ENCODE data around the gene NEDD4L. TPM values are rescaled to one million over a fixed set of nuclear protein-coding genes. Genes with fewer than 3 reads are reported as not detected.

NEDD4L gene
- total RNA-seq, 1 donor from 2014 or later: 95.9 TPM

- TF ChIP-seq, protein P1, sequence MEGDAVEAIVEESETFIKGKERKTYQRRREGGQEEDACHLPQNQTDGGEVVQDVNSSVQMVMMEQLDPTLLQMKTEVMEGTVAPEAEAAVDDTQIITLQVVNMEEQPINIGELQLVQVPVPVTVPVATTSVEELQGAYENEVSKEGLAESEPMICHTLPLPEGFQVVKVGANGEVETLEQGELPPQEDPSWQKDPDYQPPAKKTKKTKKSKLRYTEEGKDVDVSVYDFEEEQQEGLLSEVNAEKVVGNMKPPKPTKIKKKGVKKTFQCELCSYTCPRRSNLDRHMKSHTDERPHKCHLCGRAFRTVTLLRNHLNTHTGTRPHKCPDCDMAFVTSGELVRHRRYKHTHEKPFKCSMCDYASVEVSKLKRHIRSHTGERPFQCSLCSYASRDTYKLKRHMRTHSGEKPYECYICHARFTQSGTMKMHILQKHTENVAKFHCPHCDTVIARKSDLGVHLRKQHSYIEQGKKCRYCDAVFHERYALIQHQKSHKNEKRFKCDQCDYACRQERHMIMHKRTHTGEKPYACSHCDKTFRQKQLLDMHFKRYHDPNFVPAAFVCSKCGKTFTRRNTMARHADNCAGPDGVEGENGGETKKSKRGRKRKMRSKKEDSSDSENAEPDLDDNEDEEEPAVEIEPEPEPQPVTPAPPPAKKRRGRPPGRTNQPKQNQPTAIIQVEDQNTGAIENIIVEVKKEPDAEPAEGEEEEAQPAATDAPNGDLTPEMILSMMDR (conservative IDR thresholded peaks at IDR 0.05; ENCODE audit: low read depth, low read length): no peak
- no peak overlapping the region for H3K4me3 ChIP-seq (ENCODE audit: low read depth, low read length)
- no peak for DNase-seq (ENCODE audit: low read depth)
Measured at GRCh38 chr18:58416704-58417683, 373.0 kb downstream of the NEDD4L start.

DNA sequence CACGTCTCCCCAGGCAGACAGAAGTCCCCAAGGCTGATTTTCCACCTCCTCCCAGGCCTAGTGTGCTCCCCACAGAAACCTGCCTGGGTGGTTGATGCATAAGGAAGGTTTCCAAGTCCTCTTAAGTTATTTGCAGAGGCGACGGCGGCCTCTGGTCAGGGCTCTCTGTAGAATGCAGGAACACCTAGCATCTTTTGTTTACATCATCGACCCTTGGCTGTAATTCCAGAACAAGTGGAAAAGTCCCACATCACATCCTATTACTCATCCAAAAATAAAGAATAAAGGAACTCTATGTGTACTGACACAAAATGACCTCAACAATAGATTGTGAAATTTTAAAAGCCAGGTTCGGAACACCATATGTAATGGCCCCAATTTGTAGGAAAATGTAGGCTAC lies 373.7 kb downstream of the NEDD4L start:
- TF ChIP-seq, protein P1 (conservative IDR thresholded peaks at IDR 0.05; ENCODE audit: low read depth, low read length): no peak
- DNase-seq (ENCODE audit: low read depth): no peak
- no peak overlapping the region for H3K4me3 ChIP-seq (ENCODE audit: low read depth, low read length)

- DNase-seq (ENCODE audit: low read depth): no peak
- TF ChIP-seq, protein P1 (conservative IDR thresholded peaks at IDR 0.05; ENCODE audit: low read depth, low read length): no peak
- H3K4me3 ChIP-seq (ENCODE audit: low read depth, low read length): no peak overlapping the region
Measured at GRCh38 chr18:58418361-58418760, 374.3 kb downstream of the NEDD4L start.

DNA sequence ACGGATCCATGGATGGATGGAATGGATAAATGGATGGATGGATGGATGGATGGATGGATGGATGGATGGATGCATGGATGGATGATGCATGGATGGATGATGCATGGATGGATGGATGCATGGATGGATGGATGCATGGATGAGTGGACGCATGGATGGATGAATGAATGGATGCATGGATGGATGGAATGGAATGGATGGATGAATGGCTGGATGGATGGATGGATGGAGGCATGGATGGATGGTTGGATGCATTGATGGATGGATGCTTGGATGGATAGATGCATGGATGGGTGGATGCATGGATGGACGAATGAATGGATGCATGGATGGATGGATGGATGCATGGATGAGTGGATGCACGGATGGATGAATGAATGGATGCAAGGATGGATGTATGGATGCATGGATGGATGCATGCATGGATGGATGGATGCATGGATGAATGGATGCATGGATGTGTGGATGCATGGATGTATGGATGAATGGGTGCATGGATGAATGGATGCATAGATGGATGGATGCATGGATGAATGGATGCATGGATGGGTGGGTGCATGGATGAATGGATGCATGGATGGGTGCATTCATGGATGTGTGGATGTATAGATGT lies 375.7 kb downstream of the NEDD4L start:
- TF ChIP-seq, protein P1 (conservative IDR thresholded peaks at IDR 0.05; ENCODE audit: low read depth, low read length): no peak
- DNase-seq (ENCODE audit: low read depth): no peak
- no peak overlapping the region for H3K4me3 ChIP-seq (ENCODE audit: low read depth, low read length)

GRCh38 chr18:58426611-58427010 lies 382.6 kb downstream of the NEDD4L start:
- TF ChIP-seq, protein P1 (conservative IDR thresholded peaks at IDR 0.05; ENCODE audit: low read depth, low read length): no peak
- DNase-seq (ENCODE audit: low read depth): no peak
- H3K4me3 ChIP-seq (ENCODE audit: low read depth, low read length): no peak overlapping the region

GRCh38 chr18:58427321-58427720 lies 383.3 kb downstream of the NEDD4L start:
- DNase-seq (ENCODE audit: low read depth): no peak
- no peak overlapping the region for H3K4me3 ChIP-seq (ENCODE audit: low read depth, low read length)
- TF ChIP-seq, protein P1 (conservative IDR thresholded peaks at IDR 0.05; ENCODE audit: low read depth, low read length): no peak

Measured in epithelial cell of proximal tubule (primary cell).